HG03520 (cell line): ENCODE measurements around the gene TTC33.
A peak's percentile ranks its signal among the peaks of the same experiment; 100 is the strongest.

Source experiments
- ATAC-seq: cut with Tn5 transposase; IDR thresholded peaks from one replicate; pipeline ENCODE4 v1.9.1; 2021; ENCODE audit warnings: mild to moderate bottlenecking, moderate library complexity; ENCODE audit not compliant: unreplicated experiment

The TTC33 gene

GRCh38 chr5:40547994-40548575, 207.7 kb downstream of the TTC33 start:
- ATAC-seq, result no peak

GRCh38 chr5:40547557-40547956, 208.2 kb downstream of the TTC33 start:
- no peak for ATAC-seq

- ATAC-seq, result no peak
These were observed 215.5 kb downstream of the TTC33 start for GRCh38 chr5:40540301-40540700.

- no peak for ATAC-seq
These were observed 231.1 kb downstream of the TTC33 start for GRCh38 chr5:40524677-40525076.

GRCh38 chr5:40521925-40522324, 233.8 kb downstream of the TTC33 start:
- ATAC-seq, result no peak

- ATAC-seq, result no peak
These were observed 234.5 kb downstream of the TTC33 start for GRCh38 chr5:40521108-40521785.

GRCh38 chr5:40518485-40518917, 237.3 kb downstream of the TTC33 start:
- ATAC-seq, result no peak

- no peak for ATAC-seq
These were observed 240.3 kb downstream of the TTC33 start for GRCh38 chr5:40515476-40515875.

- ATAC-seq, result no peak
These were observed 240.8 kb downstream of the TTC33 start for GRCh38 chr5:40514976-40515375.

GRCh38 chr5:40511801-40512200, 244.0 kb downstream of the TTC33 start:
- no peak for ATAC-seq

GRCh38 chr5:40507095-40507494, 248.7 kb downstream of the TTC33 start:
- ATAC-seq, result no peak

GRCh38 chr5:40505031-40505430, 250.7 kb downstream of the TTC33 start:
- no peak for ATAC-seq

GRCh38 chr5:40503439-40503838, 252.3 kb downstream of the TTC33 start:
- no peak for ATAC-seq

- ATAC-seq, result peak; percentile 62
These were observed 253.0 kb downstream of the TTC33 start for GRCh38 chr5:40502736-40503135.

- ATAC-seq, result no peak
These were observed 253.9 kb downstream of the TTC33 start for GRCh38 chr5:40501711-40502444.

- ATAC-seq, result no peak
These were observed 256.1 kb downstream of the TTC33 start for GRCh38 chr5:40499518-40500273.

GRCh38 chr5:40499007-40499406, 256.8 kb downstream of the TTC33 start:
- no peak for ATAC-seq

- ATAC-seq, result no peak
These were observed 258.2 kb downstream of the TTC33 start for GRCh38 chr5:40497573-40497972.

GRCh38 chr5:40495237-40495635, 260.5 kb downstream of the TTC33 start:
- ATAC-seq, result no peak

GRCh38 chr5:40494631-40495236, 261.0 kb downstream of the TTC33 start:
- no peak for ATAC-seq

- ATAC-seq, result no peak
These were observed 263.7 kb downstream of the TTC33 start for GRCh38 chr5:40492056-40492455.
